HG02642 (cell line): ENCODE data around the gene TRPC4.

Experiments used
- ATAC-seq: cut with Tn5 transposase; IDR thresholded peaks from one replicate; pipeline ENCODE4 v1.9.1; 2021; ENCODE audit warnings: mild to moderate bottlenecking; ENCODE audit not compliant: unreplicated experiment, poor library complexity

Gene TRPC4

DNA sequence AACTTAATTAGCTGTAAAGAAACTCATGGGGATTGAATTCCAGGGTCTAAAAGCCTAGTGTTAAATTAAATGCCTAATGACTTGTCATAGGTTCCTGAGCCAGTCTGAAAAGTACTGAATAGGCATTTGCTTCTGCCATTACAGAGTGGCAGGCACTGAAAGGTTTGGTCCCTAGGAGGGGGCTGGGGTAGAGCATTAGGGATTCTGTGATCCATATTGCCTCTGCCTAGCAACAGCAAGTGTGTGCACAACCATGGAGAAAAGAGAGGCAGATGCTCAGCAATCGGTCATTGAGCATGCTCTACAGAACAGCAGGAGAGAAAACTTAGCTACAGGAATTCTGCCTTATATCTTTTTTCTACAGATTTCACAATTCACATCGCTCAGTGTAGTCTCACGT lies 133.5 kb downstream of the TRPC4 start:
- ATAC-seq: no peak

DNA sequence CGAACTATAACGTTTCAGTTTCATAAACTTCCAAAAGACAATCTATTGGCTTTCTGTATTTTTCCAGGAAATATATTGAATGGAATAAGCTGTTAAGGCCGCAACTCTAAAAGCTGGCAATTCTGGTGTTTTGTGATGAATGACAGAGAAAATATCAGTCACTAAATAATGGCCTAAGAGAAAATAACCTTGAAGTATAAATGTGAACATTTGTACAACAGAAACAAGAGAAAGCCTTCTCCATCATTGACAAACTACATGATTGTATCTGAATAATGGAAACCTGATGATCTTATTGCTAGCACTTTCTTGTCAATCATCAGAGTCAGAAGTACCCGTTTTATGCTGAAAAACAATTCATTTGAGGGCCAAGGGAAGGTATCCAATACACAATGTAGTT lies 134.3 kb downstream of the TRPC4 start:
- no peak for ATAC-seq

DNA sequence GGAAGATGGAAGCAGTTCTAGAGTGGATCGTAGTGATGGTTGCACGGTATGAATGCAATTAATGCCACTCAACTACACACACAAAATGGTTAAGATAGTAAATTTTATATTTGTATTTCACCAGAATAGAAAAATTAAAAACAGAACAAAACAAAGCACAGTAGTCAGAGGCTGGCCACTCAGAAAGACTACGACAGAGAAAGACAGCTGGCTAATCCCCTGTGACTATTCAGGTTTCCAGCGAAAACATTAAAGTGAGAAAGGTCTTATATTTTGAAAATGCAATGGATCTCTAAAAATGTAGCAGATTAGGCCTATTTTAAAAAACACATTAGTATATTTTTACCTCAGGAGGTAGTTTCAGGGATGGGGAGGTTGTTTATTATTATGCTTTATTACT lies 139.7 kb downstream of the TRPC4 start:
- no peak for ATAC-seq

DNA sequence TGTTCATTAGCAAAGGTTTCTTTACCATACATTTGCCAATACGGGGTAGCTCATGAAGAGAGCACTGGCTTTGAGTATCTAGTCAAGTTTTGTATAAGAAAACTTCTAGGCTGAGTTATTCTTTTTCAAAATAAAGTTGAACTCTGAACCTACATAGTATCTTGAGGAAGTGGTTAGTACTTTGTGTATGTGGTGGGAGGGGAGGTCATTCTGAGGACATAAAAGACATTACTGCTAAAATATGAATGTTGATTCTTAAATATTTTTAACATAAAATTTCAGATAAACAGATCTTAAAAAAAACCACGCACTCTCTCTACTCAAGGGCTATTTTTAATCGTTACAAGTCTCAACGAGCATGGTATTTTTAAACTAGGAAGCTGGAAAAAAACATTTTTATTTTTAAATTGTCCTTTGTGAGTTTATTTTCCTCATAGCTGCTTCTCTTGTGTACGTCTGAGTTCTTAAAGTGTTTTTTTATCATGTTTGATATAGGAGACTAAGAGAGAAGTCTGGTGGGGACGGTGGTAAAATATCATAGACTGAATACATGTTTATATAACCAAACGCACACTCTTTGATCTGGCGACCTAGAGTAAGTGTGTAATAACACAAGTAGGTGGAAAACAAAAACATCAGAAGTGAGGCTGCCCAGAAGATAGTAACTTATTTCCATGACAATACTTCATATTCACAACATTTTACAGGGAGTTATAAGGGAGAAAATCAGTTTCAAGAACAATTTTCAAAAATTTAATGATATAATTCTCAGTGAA lies 153.0 kb downstream of the TRPC4 start:
- ATAC-seq: no peak

DNA sequence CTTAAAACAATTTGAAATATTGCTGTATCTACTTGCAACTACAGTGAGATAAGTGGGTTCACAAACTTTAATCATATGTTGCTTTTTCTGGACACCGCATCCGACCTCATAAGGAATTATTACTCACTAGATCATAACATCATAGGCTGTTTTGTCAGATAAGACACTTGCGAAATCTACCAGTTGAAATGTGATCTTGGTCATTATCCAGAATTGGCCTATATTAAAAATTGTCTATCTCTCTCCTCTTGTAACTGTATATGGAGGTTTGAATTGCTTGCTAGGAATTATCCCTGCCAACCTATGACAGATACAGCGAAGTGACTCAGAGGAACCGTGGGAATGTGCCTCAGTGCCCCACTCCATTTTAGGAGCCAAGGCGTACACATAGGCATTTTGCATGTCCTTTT lies 154.0 kb downstream of the TRPC4 start:
- ATAC-seq: no peak

DNA sequence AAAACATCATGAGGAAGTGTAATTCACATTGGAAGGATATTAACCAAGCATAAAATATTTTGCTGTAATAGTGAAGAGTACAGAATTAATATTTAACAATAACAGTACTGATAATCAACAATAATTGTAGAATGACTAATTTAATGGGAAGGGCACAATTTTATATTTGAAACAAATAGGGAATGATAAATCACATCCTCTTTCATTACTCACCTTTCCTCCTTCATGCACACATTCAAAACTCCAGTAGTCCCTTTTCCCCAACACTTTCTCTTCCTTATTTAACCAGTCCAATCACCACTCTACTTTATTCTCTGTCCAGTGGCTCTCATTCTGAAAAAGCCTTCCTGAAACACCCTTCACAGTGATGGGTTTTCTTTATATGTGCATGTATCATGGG lies 160.3 kb downstream of the TRPC4 start:
- no peak for ATAC-seq

DNA sequence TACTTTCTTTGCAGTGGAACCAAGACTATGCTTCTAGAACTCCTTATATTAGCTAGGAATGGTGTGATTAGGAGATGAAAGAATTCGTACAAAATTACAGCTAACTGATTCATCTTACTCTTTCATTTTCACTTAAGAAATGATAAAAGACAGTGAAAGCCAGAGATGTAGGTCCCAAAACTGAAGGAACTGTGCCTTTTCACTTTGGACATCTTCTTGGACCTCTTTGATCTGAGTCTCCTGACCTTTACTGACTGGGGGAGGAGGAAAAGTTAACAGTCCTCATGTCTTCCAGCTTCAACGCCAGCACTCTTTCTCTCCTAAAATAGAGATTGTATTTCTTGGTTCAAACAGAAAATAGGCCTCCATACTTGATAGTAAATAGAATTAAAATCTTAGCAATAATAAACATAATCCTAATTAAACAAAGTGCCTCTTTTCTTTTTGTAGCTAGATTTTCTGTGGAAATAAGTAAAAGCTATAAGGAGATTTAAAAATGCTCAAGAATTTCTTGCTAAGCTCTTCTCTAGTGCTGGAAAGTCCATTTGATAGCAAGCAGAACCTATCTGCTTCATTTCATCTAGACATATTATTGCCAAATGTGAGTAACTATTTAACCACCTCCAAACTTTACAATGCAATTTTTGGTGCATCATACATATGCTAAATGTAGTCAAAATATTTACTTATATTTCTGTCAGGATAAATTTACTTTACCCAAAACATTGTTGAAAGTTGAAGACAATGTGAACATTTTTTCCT lies 161.7 kb downstream of the TRPC4 start:
- ATAC-seq: no peak

DNA sequence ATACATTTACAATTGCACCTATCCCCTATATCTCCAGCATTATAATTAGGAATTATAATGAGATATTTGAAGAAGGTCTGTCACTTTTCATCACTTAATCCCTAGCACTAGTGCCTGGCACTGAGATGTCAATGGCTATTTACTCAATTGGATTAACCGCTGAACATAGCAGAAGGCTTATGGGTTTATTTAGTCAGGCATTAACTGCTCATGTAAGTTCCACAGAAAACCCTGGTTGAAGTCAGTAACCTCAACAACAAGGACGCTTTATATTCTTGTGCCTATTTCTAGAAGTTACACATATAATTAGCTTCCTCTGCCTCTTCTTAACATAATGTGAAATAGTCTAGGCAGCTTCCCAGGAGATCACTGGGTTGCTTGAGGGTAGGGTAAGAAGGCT lies 163.5 kb downstream of the TRPC4 start:
- ATAC-seq: no peak

DNA sequence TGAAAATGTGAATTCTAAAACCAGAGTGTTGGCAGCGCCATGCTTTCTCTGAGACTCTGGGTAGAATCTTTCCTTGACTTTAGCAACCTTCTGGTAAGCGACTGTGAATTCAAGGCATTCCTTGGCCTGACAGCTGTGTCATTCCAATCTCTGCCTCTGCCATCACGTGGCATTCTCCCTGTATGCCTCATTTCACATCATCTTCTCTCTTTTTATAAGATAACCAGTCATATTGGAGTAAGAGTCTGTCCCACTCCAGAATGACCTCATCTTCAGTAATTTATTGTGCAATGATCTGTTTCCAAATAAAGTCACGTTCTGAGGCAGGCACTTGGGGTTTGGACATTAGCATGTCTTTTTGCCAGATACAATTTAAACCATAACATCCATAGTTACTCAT lies 167.6 kb downstream of the TRPC4 start:
- no peak for ATAC-seq

DNA sequence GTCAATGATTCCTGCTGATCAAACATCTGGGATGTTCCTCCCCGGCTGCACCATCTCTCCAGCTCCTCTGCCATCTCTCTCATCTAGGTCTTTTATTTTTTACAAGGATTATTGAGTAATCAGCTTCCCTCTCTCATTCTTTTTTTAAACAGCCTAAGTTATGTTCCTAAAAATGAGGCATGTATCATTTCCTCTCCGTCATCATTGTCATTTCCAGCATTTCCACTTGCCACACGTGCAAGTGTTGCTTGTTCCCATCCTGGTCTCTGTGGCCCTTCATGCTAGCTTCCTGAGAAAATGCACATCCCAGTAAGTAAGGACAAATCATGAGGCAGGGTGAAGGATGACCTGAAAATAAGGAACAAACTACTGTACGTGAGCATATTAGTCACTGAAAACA lies 168.3 kb downstream of the TRPC4 start:
- ATAC-seq: no peak

DNA sequence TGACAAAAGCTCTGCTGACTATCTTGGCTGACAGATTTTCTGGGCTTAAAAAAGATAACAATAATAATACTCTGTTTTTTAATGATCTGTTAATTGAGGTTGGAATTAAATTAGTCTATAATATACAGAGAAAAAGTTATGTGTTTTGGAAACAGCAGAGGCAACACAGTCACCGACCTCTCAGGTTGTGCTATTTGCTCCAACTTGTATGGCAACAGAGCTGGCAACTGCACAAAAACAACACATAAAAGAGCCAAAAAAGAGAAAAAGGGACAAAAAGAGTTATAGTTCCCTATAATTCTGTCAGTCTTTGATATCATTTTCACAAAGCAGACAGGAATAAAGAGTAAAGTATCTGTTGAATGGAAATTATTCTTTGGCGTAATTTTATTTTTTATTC lies 168.7 kb downstream of the TRPC4 start:
- ATAC-seq: no peak

DNA sequence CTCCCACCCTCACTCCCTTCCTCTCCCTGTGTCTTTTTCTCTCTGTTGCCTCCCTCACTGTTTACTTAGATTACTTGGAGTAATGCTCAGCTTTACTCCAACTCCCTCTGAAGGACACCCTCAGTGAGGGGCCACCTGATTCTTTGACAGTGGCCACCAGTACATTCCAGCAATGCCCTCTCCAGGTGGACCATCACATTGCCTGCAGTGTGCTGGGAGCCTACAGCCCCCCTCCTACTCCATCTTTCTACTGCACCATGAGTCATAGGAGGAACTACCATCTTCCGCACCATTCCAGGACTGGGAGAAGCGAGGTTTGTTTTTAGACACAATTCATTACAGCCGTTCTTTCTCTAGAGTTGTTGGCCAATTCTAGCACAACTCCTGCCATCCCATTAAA lies 174.4 kb downstream of the TRPC4 start:
- ATAC-seq: no peak

DNA sequence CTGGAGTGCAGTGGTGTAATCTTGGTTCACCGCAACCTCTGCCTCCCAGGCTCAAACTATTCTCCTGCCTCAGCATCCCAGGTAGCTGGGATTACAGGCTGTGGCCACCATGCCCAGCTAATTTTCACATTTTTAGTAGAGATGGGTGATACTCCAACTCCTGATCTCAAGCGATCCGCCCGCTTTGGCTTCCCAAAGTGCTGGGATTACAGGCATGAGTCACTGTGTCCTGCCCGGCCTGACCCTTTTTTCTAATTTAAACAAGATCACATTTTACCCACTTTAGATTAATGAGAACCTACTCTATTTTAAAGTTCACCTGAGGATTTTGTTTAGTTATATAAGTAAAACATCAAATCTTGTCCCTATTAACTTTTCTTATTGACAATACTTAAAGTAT lies 179.2 kb downstream of the TRPC4 start:
- no peak for ATAC-seq

DNA sequence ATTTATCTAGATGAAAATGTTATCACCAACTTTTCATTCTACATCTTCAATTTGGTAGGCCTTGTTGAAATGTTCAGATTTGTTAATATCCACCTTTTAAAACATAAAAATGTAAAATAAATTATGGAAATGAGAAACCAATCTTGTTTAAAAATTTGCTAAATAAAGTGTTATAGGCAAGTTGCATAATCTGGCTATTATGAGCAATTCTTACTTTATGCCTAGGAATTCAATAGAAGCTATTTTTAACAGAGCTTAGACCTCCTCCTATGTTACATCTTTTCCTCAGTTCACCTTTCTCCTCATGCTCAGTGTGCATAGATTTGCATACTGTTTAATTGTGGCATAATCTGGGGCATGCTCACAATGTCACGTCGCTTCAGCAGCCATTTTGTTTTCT lies 183.1 kb downstream of the TRPC4 start:
- ATAC-seq: no peak

DNA sequence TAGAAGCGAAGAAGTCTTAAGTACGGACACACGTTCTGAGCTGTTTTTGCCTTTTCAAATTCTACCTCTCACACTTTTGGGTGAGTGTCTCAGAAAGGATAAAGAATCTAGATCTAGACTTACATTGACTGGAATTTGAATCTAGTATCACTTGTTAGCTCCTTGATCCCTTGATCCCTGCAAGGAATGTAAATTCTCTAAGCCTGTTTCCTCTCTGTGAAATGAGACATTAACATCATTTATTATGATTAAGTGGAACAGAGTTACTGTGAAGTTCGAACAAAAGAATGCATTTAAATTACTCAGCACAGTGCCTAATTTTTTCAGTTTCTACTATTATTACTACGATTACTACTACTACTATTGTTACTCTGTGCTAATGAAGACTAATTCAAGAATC lies 184.4 kb downstream of the TRPC4 start:
- no peak for ATAC-seq

DNA sequence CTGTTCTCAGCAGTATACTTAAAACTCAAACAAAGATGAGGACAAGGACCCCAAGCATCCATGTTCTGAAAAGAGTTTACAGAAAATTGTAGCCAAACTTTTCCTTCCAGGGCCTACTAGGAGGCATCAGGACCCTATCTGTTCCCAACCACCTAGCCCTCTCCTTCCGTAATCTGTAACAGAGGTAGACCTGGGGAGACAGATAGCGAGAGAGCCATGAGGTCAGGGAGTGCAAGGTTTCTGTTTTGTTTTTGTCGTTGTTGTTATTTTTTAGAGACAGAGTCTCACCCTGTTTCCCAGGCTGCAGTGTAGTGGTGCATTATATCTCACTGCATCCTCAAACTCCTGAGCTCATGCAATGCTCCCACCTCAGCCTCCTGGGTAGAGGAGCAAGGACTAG lies 187.1 kb downstream of the TRPC4 start:
- no peak for ATAC-seq

DNA sequence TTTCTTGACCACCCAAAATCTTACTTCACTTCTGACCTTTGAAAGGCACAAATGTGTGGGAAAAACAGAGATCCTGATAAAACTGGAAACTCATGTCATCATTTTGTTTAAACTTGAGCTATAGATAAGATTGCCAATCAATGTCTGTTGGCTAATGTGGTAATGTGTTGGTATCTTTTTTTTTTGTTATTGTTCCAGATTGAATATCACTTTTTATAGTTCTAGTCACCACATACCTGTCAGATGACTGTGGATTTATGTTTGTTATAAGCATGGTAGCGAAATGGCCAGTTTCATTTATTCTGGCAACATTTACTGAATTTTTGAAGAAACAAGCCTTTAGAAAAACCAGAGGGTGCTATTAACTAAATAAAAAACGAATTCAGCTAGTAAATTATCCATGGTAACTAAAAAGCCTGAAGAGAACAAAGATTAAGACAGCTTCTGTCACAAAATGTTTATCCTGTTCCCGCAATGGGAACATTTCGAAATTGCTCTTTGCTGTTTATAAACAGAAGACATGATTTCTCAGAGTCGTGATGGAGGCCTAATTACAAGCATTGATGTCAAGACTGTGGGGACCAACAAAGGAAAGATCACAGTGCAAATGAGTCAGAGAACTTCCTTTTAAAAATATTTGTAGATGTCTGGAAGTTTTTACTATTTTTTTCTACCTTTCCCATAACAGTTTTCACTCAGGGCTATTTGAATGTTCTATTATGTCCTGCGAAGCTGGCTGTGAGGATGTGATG lies 188.1 kb downstream of the TRPC4 start:
- ATAC-seq: no peak

DNA sequence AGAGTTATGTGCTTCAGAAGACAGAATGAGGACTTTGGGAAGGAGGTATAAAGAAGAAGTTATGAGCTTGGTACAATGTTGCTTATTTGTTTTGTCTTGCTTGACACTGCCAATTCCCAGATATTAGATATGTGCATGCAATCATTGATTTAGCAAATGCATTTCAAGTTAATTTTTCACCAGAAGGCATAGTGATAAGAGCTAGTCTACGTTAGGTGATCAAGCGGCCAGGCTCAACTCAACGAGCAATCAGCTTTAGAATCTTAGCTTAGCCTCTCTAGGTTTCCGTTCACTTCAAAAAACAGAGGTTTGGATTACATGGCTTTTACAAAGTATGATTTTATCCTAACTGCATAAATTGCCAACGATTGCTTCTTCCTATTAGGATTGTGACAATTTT lies 189.4 kb downstream of the TRPC4 start:
- no peak for ATAC-seq

DNA sequence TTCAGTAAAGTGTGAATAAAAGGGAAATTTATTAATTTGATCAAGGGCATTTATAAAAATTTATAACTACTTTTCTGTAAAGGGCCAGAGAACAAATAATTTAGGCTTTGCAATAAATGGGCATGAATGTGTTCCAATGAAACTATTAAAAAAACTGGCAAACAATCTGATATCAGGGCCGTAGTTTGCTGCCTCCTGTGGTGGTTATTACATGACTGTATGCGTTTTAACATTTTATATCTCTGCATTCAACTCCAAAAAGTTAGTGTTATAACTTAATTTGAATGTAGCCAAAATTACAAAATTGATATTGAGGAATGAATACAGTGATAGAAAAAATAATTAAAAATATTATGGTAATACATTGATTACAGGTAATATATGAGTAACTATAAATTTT lies 190.5 kb downstream of the TRPC4 start:
- no peak for ATAC-seq

DNA sequence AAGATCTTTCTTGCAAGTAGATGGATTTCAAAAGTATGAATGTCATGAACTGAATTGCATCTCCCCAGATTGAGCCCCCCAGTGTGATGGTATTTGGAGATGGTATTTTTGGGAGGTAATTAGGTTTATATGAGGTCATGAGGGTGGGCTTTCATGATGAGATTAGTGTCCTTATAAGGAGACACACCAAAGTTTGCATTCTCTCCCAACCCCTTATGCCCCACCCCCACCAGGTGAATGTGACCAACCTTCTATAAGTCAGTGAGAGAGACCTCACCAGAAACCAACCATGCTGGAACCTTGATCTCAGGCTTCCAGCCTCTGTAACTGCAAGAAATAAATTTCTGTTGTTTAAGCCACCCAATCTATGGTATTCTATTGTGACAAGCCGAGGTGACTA lies 199.7 kb downstream of the TRPC4 start:
- no peak for ATAC-seq

DNA sequence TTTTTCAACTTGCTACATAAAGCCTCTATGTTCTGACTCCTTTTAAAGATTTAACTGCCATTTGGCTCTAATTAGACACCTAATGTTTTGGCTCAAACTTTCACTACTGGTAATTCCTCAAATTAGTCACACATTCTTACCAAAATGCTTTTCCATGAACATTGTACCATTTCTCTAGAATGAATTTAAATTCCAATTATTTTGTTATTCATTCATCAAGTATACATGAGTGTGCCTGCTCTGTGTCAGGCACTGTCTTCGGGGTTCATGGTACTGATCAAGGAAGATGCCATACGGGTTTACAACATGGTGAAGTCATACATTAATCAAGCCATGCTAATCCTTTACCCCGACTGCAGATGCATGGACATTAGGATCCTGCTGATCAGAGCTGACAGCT lies 201.9 kb downstream of the TRPC4 start:
- ATAC-seq: no peak
